Tongue (tissue), 2 donors: ENCODE measurements around the gene SCUBE1. TPM values are rescaled to one million over a fixed set of nuclear protein-coding genes. Genes with fewer than 3 reads are reported as not detected.

Source experiments
- DNase-seq: peaks from one replicate; pipeline ENCODE4 v3.0.0-alpha.2; 2015
- total RNA-seq: library from RNA; depleted of rRNA; stranded (reverse); fragments of >200 nt; gene quantifications from one replicate; pipeline ENCODE4 v1.2.3, GENCODE V29; 2014

Gene SCUBE1
- total RNA-seq, 1 donor from 2014 or later = 0.41 TPM

- DNase-seq = no peak
Measured at GRCh38 chr22:43326331-43327156, 16.6 kb downstream of the SCUBE1 start.

GRCh38 chr22:43325176-43325575, 18.0 kb downstream of the SCUBE1 start:
- DNase-seq = no peak

GRCh38 chr22:43320943-43321900, 21.9 kb downstream of the SCUBE1 start:
- no peak for DNase-seq

GRCh38 chr22:43319661-43320486, 23.3 kb downstream of the SCUBE1 start:
- DNase-seq = no peak

GRCh38 chr22:43317239-43317638, 25.9 kb downstream of the SCUBE1 start:
- DNase-seq = no peak

GRCh38 chr22:43315687-43316217, 27.4 kb downstream of the SCUBE1 start:
- no peak for DNase-seq

GRCh38 chr22:43314611-43315010, 28.6 kb downstream of the SCUBE1 start:
- DNase-seq = no peak

- no peak for DNase-seq
Measured at GRCh38 chr22:43313890-43314474, 29.2 kb downstream of the SCUBE1 start.

- peak; percentile 44 for DNase-seq
Measured at GRCh38 chr22:43313244-43313889, 29.8 kb downstream of the SCUBE1 start.

- DNase-seq = no peak
Measured at GRCh38 chr22:43312608-43313007, 30.6 kb downstream of the SCUBE1 start.

- DNase-seq = no peak
Measured at GRCh38 chr22:43310798-43311197, 32.4 kb downstream of the SCUBE1 start.

GRCh38 chr22:43310311-43310710, 32.9 kb downstream of the SCUBE1 start:
- DNase-seq = peak; percentile 83

- DNase-seq = peak; percentile 36
Measured at GRCh38 chr22:43308836-43309235, 34.3 kb downstream of the SCUBE1 start.

- DNase-seq = peak; percentile 74
Measured at GRCh38 chr22:43308060-43308830, 34.9 kb downstream of the SCUBE1 start.

GRCh38 chr22:43305806-43306205, 37.4 kb downstream of the SCUBE1 start:
- DNase-seq = peak; percentile 38

GRCh38 chr22:43304831-43305590, 38.2 kb downstream of the SCUBE1 start:
- no peak for DNase-seq

- peak; percentile 22 for DNase-seq
Measured at GRCh38 chr22:43303751-43304150, 39.4 kb downstream of the SCUBE1 start.

- DNase-seq = no peak
Measured at GRCh38 chr22:43303166-43303565, 40.0 kb downstream of the SCUBE1 start.

GRCh38 chr22:43302531-43303041, 40.6 kb downstream of the SCUBE1 start:
- DNase-seq = peak; percentile 87
